T-helper 2 cell treated with Interferon-gamma antibody and Interleukin-4, amounts not matched to agents 100 ng/mL and 5 ng/mL, for 36 hours (primary cell): ENCODE data around the gene CREB1. TPM values are rescaled to one million over a fixed set of nuclear protein-coding genes. Genes with fewer than 3 reads are reported as not detected.

Experiments used
- intact Hi-C: fragments of 100-400 bp; cut with micrococcal nuclease; formaldehyde crosslinking; loops from one replicate; pipeline ENCODE4 v1.15.1; 2023
- total RNA-seq: library from RNA; stranded (reverse); gene quantifications from 2 replicates; pipeline ENCODE4 v1.2.3, GENCODE V29; 2022

Gene CREB1
- total RNA-seq, 1 donor from 2014 or later, result 111 TPM

DNA sequence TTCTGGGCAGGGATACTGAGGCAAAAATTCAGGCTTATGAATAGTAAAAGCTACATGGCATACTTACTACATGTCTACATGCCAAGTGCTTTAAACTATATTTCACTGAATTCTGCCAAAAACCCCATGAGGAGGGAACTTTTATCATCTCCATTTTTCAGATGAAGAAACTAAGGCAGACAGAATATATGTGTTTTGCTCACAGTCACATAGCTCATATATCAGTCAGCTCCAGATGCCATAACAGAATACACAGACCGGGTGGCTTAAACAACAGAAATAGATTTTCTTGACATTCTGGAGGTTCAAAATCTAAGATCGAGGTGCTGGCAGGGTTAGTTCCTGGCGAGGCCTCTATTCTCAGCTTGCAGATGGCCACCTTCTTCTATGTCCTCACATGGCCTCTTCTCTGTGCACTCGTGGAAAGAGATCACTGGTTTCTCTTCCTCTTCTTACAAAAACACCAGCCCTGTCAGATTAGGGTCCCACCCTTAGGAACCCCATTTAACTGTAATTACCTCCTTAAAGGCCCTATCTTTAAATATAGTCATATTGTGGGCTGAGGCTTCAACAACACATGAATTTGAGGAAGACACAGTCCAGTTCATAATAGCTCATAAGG is 27.1 kb upstream of the CREB1 start:
- intact Hi-C loops, result no loop called here

DNA sequence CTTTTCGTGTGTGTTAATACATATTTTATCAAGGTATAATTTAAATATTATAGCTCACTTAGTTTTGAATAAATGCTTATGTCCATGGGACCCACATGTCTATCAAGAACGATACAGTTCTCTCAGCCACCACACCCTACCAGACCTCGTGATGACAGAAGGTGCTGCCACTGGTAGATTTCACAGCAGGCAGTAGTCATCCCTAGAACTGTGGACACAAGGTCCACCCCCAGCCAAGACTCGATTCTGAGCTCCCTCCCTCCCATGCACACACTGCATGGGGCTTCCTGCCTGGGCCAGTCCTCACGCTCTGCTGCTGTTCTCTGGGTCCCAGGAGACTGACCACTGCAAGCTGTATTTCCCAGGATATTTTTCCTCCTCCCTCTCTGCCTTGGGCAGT is 26.5 kb upstream of the CREB1 start:
- intact Hi-C loops, result no loop called here

DNA sequence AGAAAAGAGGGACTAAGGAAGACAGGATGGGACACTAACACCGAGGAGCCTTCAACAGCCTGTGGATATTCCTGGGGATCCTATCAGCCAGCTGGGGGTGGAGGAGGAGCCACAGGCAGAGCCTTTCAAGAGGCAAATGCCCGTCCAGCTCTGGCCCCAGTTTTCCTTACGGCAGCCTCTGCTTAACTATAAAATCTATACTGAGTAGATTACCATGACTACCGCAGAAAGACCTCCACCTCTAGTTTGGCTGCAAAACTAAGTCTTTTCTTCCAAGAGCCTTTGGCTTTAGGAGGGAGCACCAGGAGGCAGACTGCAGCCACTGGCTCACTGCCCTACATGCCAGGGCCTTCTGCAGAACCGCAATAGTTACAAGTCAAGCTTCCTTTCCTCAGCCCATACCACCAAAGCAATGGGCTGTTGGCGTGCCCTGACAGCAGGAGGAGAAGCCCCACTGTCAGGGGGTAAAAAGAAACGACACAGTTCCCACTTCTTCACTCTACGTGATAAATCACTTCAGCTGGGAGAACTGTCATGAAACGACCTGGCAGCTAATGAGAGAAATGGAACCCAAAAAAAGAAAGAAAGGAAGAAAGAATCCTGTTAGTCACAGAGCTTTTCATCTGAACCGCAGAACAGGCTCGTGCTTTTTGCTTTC is 25.1 kb upstream of the CREB1 start:
- intact Hi-C loops, result no loop called here

DNA sequence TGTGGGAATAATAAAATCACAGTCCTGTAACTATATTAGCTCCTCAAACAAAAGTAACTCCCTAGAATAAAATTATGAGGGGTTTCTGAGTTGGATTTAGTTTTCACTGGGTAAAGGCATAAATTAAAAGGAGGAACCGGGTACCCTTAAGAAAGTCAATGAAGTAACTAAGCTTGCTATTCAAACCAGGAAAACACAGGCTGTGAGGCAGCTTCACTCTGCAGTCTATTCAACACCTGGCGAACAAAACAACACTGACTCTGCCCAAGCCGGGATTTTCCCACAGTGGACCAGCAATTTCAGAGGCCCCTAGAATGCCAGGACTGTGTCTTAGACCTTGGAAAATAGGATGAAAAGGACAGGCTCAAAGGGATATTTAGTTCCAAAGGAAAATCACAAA is 24.6 kb upstream of the CREB1 start:
- intact Hi-C loops, result no loop called here

DNA sequence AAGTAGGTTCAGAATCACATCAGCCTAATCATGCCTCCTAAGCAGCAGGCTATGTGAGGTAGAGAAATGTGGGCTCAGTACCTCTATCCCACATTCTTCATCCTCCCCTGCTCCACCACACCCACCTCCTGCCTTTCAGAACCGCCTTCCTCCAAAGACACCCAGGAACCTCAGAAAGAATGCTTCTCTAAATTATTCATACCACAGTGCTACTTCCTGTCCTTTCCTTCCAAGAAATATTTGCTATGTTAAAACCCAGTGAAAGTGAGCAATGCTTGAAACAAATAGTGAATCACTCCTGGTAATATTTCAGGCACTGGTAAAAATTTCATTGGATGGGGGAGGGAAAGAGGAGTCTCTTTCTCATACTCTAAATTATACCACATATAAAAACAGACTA is 24.0 kb upstream of the CREB1 start:
- intact Hi-C loops, result loop anchor here (2.0 kb wide), 1 partner anchor 23 kb away; the partner anchor contains the start of gene CREB1

DNA sequence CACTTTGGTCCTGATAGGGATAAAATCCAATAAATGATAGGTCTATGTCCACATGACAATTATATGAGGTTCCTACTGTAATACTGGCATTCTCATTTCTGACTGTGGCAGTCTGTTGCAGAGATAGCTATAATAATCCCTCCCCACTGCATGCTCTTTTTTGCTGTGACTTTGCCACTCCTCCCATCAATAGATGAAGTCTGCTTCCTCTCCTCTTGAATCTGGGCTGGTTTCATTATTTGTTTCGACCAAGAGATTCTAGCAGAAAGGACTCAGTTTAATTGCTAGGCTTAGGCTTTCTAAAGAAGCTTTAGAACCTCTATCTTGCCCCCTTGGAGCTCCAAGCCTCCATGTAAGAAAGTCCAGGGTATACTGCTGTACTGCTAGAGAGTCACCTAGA is 23.3 kb upstream of the CREB1 start:
- intact Hi-C loops, result loop anchor here (2.0 kb wide), 1 partner anchor 22 kb away; the partner anchor contains the start of gene CREB1

DNA sequence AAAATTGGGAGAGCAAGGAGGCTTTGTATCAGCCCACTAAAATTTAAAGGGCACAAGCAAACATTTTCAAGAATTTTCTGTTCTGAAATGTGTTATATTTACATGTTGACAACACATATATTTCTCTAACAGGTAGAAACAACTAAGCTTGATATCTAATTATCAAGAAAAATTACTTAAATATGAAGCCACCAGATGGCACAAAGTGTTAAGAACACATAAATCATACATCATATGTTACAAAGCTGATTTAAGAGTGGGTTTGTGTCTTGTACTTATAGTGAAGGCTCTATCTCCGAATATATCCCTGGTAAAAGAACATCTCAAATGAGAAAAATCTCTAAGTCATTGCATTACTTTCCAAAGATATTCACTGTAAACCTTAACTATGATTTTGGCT is 19.6 kb upstream of the CREB1 start:
- intact Hi-C loops, result no loop called here

DNA sequence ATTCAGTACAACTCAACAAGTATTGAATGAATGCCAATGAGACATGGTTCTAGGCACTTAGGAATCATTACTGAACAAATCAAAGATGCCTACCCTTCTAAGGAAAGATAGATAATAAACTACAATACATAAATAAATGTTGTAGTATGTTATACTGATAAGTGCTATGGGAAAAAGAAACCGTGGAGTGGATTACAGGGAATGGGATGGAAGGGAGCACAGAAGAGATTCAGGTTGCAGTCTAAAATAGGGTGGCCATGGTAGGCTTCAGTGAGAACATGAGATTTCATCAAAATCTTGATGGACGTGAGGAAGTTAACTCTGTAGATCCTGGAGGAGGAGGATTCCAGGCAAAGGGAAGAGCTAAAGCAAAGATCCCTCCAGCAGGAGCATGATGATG is 17.9 kb upstream of the CREB1 start:
- intact Hi-C loops, result no loop called here

DNA sequence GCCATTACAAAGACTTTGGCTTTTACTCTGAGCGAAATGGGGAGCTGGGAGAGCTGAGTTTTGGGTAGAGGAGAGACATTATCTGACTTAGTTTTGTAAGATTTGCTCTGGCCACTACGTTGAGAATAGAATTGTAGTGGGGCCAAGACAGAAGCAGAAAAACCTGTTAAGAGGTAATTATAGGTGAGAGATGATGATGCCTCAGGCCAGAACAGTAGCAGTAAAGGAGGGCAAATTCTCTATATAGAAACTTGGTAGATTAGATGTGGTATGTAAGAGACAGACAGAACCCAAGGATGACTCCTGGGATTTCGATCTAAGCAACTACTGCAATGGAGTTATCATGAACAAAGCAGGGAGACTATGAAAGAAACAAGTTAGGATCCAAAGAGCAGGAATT is 17.4 kb upstream of the CREB1 start:
- intact Hi-C loops, result no loop called here

DNA sequence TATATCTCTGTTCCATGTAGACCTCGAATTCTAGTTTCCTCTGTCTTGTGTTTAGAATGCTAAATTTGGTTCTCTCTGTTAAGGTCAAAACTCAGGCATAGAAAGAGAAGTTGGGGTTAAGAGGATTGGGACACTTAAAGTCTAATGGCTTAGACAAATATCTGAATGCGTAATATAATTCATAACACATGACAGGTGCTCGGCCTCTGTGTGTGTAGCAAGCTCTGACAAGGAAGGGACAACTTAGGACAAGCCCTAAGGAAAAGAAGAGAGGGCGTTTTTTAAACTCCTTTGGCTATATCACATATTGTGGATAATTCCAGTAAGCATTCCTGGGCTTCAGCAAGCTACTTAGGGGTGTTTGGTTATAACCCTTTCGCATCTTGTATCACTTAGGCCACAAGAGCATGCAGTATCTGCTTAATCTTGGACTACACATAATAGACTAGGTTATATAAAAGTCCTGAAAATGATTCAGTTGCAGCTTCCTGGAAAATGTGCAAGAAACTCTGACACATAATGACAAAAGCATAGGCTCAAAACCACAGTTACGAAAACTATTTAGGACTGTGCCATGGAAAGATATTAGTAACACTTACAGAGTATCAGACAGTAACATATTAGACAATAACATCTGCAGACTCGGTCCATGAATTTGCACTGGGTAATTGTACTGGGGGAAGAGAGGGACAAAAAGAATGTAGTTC is 16.1 kb upstream of the CREB1 start:
- intact Hi-C loops, result no loop called here

DNA sequence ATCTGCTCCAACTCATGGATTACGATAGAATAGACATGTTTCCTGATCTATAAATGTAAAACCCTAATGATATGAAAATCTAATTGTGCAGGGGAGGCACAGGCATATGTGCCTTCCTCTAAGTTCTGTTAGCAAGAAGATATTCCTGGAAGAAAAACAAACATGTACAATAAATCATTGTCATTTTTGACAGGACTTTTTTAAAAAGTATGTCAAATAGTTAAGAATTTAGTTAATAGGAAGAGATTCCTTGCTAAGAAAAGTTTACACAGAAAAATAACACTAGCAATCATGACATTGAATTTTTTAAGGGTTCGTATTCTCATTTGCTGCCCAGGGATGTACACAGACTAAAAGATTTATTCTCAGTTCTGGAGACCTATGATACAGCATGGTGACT is 15.3 kb upstream of the CREB1 start:
- intact Hi-C loops, result no loop called here

DNA sequence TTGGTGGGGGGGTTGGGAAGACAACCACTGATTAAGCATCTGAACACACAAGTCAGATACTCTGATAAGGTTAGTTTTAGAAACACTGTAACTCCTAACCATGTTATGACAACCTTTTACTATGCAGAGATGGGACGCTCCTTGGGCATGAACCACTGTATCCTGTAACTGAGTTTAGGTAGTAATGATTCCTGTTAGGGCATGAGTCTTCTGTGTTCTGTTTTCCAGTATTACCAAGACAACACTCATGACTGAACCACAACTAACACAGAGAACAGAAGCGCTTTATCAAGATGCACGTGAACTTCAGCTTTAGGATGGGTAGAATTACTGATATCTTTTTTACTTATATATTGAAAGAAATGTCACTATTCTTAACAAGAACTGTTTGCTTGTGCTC is 14.1 kb upstream of the CREB1 start:
- intact Hi-C loops, result no loop called here

DNA sequence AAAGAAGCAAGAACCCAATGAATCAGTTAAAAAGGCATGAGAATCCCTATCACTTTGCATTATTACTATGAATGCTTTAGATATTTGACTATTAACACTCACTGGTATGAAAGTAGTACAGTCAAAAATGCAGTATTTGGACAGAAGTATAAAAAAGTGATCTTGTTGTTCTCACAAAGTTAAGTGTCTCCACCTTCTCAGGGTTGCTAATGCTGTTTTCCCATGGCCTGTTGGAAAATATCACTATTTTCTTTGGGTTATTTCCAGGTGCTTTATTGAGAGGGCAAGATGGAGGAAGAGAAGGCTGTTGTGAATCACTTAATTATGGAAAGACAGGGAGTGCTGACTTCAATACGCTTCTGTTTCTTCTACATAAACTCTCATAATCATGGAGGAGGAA is 13.6 kb upstream of the CREB1 start:
- intact Hi-C loops, result no loop called here

DNA sequence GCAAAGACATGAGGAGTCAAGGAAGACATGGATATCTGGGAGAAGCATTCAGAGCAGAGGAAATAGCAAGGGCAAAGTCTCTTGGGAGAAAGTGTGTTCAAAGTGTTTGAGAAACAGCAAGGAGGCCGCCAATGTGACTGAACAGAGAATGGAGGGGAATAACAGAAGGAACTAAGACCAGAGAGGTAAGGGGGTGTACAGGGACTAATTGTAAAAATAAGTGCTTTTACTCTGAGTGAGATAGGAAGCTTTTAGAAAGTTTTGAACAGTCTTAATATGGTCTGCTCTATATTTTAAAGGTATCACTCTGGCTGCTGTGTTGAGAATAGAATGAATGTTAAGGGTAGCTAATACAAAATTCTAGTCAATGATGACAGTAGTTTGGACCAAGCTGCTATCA is 6.8 kb upstream of the CREB1 start:
- intact Hi-C loops, result no loop called here

DNA sequence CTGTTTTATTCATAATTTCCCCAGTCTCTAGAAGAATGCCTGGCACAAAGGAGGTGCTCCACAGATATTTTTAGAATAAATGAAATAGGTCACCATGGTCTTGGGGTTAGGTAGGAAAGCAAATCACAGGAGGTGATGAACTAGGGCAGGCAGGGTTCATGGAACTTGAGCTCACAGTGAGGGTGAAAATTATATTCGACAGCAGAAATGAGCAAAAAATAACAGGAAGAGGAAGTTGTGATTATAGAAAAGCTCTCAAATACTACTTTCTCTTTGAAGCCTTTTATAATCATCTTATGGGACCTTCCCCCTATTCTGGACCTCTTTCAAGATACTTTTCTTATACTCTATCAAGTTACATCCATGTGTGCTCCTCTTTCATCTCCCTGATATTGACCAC is 4.5 kb upstream of the CREB1 start:
- intact Hi-C loops, result loop anchor here (5.0 kb wide), 2 partner anchors 33 to 48 kb away; no protein-coding TSS in a partner anchor

DNA sequence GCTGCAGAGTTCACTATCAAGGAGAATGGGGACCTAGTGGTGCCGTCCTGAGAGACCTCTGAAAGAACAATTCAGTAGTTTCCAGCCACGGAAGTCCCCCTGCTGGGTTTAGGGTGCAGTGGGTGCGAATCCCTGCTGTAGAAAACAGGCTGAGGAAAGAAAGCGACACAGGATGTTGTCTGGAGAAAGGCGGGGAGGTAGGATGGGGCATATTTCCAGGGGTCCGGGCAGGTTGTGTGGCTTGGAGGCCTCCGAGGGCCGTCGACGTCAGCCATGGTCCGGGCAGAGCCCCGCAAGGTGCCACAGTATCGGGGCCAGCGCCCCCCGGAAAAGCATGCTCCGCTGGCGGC is 807 bp upstream of the CREB1 start:
- intact Hi-C loops, result loop anchor here (1.0 to 5.0 kb wide), 11 partner anchors 22 to 1370 kb away; partner anchors contain the start of genes CCNYL1, EEF1B2, FASTKD2 and MDH1B

DNA sequence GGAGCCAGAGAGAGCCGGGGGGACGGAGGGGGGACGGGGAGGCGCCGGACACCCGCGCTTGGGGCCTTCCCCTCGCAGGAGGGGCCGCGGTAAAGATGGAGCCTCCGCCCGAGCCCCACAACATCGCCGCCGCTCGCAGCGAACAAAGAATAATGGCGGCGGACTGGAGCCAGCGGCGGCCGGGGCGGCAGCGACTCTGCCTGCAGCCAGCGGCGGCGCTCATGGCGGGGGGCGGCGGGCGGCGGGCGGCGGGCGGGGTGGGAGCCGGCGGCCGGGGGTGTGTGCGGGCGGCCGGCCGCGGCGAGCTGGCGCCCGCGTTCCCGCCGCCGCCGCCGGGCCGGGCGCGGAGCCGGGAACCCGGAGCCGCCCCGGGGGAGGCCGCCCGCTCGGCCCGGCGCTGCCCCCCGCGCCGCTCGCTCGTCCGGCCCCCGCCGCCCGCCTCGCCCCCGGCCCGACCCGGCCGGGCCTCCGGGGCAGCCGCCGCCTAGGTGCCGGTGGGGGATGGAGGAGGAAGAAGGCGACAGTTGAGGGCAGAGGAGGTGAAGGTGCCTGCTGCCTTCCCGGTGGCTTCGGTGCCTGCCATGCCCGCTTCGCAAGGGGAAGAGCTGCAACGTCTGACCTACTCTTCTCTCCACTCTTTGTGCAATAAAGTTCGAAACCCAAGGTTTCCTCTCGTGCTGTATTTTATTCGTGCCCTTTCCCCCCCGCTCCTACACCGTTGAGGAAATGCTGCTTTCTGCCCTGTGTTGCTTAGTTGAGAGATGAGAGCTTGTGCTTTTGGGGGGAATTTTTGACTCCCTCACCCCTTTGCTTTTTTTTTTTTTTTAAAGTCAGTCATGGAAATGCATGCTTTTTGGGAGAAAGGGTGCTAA is 634 bp downstream of the CREB1 start:
- intact Hi-C loops, result loop anchor here (1.0 to 10.0 kb wide), 3 partner anchors 40 to 1446 kb away; partner anchors contain the start of genes INO80D and PLEKHM3

DNA sequence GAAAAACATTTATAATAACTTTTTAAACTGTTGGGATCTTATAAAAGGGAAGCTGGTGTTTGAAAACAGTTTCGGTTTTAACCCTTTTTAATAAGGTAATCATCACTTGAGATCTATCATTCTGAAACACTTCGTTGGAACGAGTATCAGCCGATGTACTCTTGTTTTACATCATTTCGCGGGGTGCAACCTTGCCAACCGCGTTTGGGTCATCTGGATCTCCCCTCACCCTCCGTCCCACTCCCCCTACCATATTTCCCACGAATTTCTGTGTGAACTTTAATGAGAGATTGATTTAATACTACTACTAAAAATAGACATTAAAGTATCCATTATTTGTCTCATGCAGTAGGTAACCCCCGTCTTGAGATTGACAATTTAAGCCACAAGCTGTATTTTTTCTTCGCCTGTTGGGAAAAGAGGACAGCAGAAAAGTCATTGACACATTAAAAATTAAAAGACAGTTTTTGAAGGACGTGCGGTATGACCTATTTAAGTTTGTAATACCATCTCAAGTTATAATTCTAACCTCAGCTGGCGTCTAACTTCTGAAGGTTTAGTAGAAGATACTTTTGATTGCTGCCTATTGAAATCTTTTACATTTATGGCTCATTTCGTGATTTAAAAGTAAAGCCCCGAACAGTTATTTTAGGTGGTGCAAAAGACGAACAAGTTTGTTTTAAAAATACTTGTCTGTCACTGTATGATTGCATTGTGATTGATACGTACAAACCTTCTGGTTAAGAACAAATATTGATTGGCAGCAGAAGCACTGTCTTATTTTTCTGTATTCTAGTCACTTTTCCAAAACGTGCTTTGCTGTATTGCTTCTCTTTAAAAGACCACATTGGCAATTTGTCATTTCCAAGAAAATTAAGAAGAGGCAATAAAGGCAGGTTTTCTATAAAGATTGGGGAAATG is 1.5 kb downstream of the CREB1 start:
- intact Hi-C loops, result loop anchor here (1.0 to 10.0 kb wide), 3 partner anchors 40 to 1446 kb away; partner anchors contain the start of genes INO80D and PLEKHM3

DNA sequence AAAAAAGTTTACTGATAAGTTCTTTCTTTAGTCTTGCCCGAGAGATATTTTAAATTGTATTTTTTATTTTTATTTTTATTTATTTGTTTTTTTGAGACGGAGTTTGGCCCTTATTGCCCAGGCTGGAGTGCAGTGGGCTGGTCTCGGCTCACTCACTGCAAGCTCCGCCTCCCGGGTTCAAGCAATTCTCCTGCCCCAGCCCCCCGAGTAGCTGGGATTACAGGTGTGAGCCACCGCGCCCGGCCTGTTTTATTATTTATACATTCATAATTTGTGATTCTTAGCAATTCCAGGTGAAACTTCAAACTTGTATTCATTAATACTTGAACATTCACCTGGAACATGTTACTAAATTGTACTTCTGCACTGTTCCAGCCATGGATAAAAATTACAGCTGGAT is 2.9 kb downstream of the CREB1 start:
- intact Hi-C loops, result loop anchor here (10.0 kb wide), 1 partner anchor 1448 kb away; the partner anchor contains the start of gene INO80D

DNA sequence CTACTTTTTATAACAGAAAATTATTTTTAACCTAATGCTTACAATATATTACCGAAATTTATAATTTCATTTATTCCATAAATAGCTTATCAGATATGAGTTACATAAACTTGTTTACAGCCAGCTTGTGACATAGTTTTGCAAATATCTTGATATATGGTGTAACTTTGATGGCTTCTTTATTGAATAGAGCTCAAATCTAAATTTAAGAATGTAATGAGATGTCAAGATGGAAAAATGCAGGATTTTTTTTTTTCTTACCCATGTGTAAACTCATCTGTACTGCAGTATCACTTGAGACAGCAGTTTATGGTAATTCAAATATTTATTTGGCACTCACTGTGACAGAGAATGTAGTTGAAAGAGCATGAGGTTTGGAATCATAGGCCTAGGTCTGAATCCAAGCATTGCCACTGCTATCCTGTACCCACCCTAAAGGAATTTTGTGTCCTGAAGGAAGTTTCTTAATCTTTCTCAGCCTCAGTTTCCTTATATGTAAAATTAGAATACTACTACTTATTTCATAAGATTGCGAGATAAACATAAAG is 3.8 kb downstream of the CREB1 start:
- intact Hi-C loops, result loop anchor here (10.0 kb wide), 1 partner anchor 1449 kb away; the partner anchor contains the start of gene INO80D
